HepG2 (cell line): ENCODE results near the gene SHISA4. TPM values are rescaled to one million over a fixed set of nuclear protein-coding genes. Genes with fewer than 3 reads are reported as not detected.
A peak's percentile ranks its signal among the peaks of the same experiment; 100 is the strongest.

Source experiments
- CEBPB ChIP-seq: IDR thresholded peaks from 2 replicates; pipeline ENCODE4 v1.6.1; 2011; ENCODE audit warnings: low read depth, low read length, improper control_type of control experiment, borderline replicate concordance
- CREB3 ChIP-seq: sonication (generic); formaldehyde crosslinking; IDR thresholded peaks from 2 replicates; pipeline ENCODE4 v1.5.0; 2020; ENCODE audit warnings: missing genetic modification reagents
- FUBP1 ChIP-seq: sonication (generic); formaldehyde crosslinking; IDR thresholded peaks from 2 replicates; pipeline ENCODE4 v1.5.1; 2020; ENCODE audit warnings: missing genetic modification reagents, mild to moderate bottlenecking, borderline replicate concordance
- JDP2 ChIP-seq: sonication (generic); formaldehyde crosslinking; IDR thresholded peaks from 2 replicates; pipeline ENCODE4 v1.8.1; 2022; ENCODE audit warnings: missing genetic modification reagents, borderline replicate concordance
- MTA3 ChIP-seq: sonication (generic); formaldehyde crosslinking; IDR thresholded peaks from 2 replicates; pipeline ENCODE4 v1.4.0; 2020; ENCODE audit warnings: missing genetic modification reagents
- PPARG ChIP-seq: conservative IDR thresholded peaks from 2 replicates; pipeline ENCODE4 v1.6.1; 2016; ENCODE audit warnings: missing biosample characterization, missing genetic modification reagents
- PRDM4 ChIP-seq: sonication (generic); formaldehyde crosslinking; IDR thresholded peaks from 2 replicates; pipeline ENCODE4 v1.9.0; 2021; ENCODE audit warnings: missing genetic modification reagents, borderline replicate concordance
- STAG1 ChIP-seq: sonication (generic); formaldehyde crosslinking; IDR thresholded peaks from 2 replicates; pipeline ENCODE4 v1.4.0; 2020; ENCODE audit warnings: missing genetic modification reagents
- TEAD3 ChIP-seq: optimal IDR thresholded peaks from 2 replicates; pipeline ENCODE3; 2016; ENCODE audit warnings: borderline replicate concordance
- TSC22D2 ChIP-seq: sonication (generic); formaldehyde crosslinking; IDR thresholded peaks from 2 replicates; pipeline ENCODE4 v1.5.1; 2020; ENCODE audit warnings: missing genetic modification reagents, mild to moderate bottlenecking, borderline replicate concordance
- UBTF ChIP-seq: sonication (generic); formaldehyde crosslinking; IDR thresholded peaks from 2 replicates; pipeline ENCODE4 v1.4.0; 2020; ENCODE audit warnings: mild to moderate bottlenecking, missing genetic modification reagents
- ZNF143 ChIP-seq: sonication (generic); formaldehyde crosslinking; IDR thresholded peaks from 2 replicates; pipeline ENCODE4 v1.4.0; 2020; ENCODE audit warnings: missing genetic modification reagents
- ZNF75D ChIP-seq: sonication (generic); formaldehyde crosslinking; IDR thresholded peaks from 2 replicates; pipeline ENCODE4 v1.8.1; 2023; ENCODE audit warnings: missing genetic modification reagents, mild to moderate bottlenecking, borderline replicate concordance
- ZSCAN21 ChIP-seq: sonication (generic); formaldehyde crosslinking; IDR thresholded peaks from 2 replicates; pipeline ENCODE4 v1.8.0; 2022; ENCODE audit warnings: mild to moderate bottlenecking, missing genetic modification reagents, moderate library complexity, borderline replicate concordance
- ZZZ3 ChIP-seq: sonication (generic); formaldehyde crosslinking; IDR thresholded peaks from 2 replicates; pipeline ENCODE4 v1.4.0; 2020; ENCODE audit warnings: missing genetic modification reagents, mild to moderate bottlenecking, borderline replicate concordance
- polyA plus RNA-seq, 8 experiments: library from polyadenylated mRNA; depleted of rRNA in 3 of 8; stranded (reverse) in 7 of 8; unstranded in 1 of 8; fragments of >200 nt; fragmentation: Illumina TruSeq in 4 of 8; extraction: Trizol in 4 of 8; gene quantifications; 2 replicates each; pipeline versions ENCODE4 v1.2.1 to v1.2.3, GENCODE V29; 2011 to 2016; ENCODE audit warnings: low read depth in 4 of 8, missing spikeins in 1 of 8, mixed read lengths in 1 of 8; ENCODE audit not compliant: insufficient read depth in 1 of 8
- total RNA-seq, 5 experiments: library from RNA; depleted of rRNA; stranded (reverse); fragments of >200 nt; fragmentation: Illumina TruSeq; extraction: Trizol; gene quantifications; 2 replicates each; pipeline ENCODE4 v1.2.3, GENCODE V29; 2016; ENCODE audit warnings: low read depth in 1 of 5
- TF ChIP-seq, protein P1 (sequence below): sonication (generic); formaldehyde crosslinking; IDR thresholded peaks from 2 replicates; pipeline ENCODE4 v1.4.0; 2020; ENCODE audit warnings: missing genetic modification reagents

Gene SHISA4
- total and polyA plus RNA-seq, 2 of the 13 experiments (the other 11 are each of a cell fraction or from before 2014, with no cell fraction given), result 0.51 to 1.0 TPM

DNA sequence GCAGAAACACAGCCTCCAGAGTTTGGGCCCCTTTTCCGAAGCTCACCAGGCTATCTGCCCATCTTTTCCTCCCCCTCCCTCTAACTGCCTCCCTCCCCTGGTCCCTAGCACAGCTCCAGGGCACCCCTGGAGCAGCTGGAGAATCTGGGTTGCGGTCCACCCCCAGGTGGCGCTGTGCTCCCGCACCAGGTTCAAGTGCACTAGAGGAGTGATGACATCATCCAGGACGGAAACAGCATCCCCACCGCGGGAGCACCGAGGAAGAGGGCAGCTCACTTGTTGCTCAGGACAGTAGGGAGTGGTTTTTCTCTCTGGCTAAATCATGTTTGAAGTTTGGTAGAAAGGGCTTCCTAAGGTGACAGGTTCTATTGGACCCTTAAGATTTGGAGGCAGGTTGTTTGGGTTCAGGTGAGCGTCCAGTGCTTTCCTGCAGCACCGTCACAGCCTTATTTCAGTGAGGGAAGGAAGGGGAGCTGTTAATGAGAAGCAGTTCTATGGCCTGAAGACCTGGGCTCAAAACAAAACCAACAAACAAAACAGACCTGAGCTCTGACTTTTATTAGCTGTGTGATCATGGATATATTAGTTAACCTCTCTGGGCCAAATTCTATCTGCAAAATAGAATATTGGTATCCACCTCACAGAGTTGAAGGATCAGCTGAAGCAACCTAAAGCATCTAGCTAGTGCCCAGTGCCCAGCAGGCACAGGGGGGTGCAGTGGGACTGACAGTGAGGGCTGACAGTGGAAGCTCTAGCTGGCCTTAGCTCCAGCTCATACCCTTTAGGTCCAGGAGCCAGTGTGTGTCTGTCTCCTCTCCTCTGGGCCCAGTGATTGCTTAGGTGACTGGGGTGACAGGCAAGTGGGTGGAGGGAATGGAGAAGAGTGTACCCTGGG lies 7.5 kb downstream of the SHISA4 start (continued):
- peak; percentile 46; the same call in 1 of the 2 replicates for TF ChIP-seq CEBPB
- TF ChIP-seq JDP2, result no peak
- TF ChIP-seq ZSCAN21, result peak; percentile 35; the same call in 1 of the 2 replicates
- TF ChIP-seq ZNF75D (CRISPR knock-in tag), result no peak
- TF ChIP-seq CREB3 (CRISPR knock-in tag), result no peak
- no peak for TF ChIP-seq ZZZ3 (CRISPR knock-in tag)
- no peak for TF ChIP-seq FUBP1 (CRISPR knock-in tag)
- no peak for TF ChIP-seq PRDM4 (CRISPR knock-in tag)
- TF ChIP-seq PPARG, result 0 out of 2 replicates have a peak, but pooled peaks have one; percentile 15
- TF ChIP-seq MTA3 (CRISPR knock-in tag), result no peak
- TF ChIP-seq, protein P1, sequence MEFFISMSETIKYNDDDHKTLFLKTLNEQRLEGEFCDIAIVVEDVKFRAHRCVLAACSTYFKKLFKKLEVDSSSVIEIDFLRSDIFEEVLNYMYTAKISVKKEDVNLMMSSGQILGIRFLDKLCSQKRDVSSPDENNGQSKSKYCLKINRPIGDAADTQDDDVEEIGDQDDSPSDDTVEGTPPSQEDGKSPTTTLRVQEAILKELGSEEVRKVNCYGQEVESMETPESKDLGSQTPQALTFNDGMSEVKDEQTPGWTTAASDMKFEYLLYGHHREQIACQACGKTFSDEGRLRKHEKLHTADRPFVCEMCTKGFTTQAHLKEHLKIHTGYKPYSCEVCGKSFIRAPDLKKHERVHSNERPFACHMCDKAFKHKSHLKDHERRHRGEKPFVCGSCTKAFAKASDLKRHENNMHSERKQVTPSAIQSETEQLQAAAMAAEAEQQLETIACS (CRISPR knock-in tag), result no peak
- TF ChIP-seq UBTF (CRISPR knock-in tag), result no peak
- no peak for TF ChIP-seq ZNF143 (CRISPR knock-in tag)
- TF ChIP-seq TSC22D2, result 0 out of 2 replicates have a peak, but pooled peaks have one; percentile 65
- peak; percentile 45 for TF ChIP-seq TEAD3 (CRISPR knock-in tag)
- peak; percentile 94 for TF ChIP-seq STAG1
